TTC549 (cell line): ENCODE data around the gene SCTR.

ENCODE experiments used
- FAIRE-seq: peaks from 2 replicates; lab custom pipeline; 2012; peaks lifted over from hg19 to GRCh38; lab: Jason Lieb, UNC

Gene SCTR

DNA sequence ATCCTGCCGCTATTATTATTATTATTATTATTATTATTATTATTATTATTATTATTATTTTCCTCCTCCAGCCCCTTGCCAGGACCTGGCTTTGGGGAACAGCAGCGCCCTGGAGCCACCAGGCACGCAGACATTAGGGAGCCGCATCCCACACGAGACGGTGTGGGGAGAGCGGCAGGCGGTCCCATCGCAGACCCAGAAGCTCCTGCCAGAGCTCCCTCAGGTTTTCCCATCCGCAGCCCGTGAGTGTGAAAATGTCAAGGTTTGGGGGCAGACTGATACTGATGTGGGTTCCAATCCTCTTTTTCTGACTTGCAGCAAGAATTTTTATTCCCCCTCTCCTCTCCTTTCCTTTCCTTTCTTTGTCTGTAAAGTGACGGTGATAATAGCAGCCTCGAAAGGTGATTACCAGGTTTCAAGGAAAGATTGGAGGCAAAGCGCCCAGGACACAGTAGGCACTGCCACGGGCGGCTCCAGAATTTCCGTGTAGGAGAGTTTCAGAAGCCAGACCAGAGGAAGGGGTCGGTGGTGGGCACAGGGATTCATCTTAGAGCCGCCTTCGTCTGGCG, 816 bp downstream of the SCTR start:
- FAIRE-seq = no peak

DNA sequence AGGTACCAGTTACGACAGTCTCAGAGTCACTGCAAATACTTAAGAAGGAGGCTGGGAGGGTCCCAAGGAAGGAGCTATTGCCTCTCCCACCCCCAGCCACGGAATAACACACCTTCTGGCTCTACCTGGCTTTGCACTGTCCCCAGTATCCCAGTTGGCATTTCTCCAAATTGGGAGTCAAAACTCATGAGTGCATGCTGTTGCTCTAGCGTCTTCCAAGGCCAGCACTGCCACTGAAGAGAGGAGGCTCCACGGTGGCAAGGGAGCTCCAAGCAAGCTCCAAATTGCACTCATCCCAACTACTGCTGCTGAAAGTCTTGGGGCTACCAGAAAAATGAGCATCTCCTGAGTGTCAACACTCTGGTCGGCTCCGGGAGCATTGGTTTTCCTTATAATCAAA, 1.6 kb downstream of the SCTR start:
- no peak for FAIRE-seq

DNA sequence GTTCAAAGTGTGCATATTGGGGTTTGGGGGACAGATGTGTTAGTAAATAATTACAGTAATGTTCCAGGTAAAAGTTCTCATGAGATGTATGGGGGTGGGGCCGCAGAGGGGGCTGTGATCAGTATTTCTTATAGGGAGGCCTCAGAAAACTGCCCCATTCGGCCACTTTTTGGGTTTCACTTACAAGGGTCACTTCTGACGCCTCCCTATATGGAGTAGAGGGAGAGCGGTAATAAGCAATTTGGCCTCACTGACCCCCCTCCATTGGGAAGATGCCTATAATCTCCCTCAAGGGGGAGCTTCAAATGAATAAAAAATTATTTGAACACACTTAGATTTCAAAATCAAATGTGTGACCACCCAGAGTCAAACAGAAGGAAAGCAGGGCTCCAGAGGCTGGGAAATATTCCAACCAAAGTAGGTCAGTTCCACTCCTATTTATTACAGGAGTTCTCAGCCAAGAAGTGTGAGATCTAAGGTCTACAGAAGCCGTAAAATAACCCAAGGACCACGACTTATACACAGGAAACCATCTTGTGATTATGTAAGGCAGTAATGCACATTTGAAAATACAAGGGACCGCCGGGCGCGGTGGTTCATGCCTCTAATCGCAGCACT, 2.7 kb downstream of the SCTR start:
- no peak for FAIRE-seq

DNA sequence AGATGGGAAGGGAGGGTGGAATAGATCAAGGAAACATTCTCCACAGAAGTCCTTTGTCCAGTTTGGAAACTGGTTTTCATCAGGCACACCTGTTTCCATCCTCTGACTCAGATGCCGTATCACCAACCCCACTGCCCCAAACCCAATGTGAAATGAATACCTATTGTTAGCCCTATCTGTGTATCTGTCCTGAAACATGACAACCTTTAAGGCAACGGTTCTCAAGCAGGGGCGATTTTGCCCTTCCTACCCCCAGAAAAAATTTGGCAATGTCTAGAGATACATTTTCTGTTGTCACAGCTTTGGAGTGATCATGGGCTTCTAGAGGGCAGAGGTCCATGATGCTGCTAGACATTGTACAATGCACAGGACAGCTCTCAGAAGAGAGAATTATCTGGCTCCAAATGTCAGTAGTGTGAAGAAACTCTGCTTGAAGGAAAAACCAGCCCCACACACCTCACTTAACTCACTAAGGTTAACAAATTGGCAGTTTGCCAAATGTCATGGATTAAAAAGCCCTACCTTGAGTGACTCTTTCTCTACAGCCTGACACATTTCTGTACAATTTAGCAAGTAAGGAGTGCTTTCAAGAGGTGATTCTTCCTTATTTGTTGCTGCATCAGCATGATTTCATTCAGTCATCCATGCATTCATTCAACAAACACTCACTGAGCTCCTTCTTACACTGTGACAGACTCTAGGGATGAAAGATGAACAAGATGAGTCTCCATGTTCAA, 3.4 kb downstream of the SCTR start:
- no peak for FAIRE-seq

DNA sequence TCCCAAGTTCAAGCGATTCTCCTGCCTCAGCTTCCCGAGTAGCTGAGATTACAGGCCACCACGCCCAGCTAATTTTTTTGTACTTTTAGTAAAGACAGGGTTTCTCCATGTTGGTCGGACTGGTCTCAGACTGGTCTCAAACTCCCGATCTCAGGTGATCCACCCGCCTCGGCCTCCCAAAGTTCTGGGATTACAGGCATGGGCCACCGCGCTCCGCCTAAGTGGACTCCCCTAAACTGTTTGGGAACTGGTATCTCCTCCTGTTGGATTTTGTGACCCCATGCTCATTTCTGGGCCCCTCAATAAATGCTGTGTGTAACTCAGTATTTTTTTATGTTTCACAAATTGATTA, 5.2 kb downstream of the SCTR start:
- no peak for FAIRE-seq

DNA sequence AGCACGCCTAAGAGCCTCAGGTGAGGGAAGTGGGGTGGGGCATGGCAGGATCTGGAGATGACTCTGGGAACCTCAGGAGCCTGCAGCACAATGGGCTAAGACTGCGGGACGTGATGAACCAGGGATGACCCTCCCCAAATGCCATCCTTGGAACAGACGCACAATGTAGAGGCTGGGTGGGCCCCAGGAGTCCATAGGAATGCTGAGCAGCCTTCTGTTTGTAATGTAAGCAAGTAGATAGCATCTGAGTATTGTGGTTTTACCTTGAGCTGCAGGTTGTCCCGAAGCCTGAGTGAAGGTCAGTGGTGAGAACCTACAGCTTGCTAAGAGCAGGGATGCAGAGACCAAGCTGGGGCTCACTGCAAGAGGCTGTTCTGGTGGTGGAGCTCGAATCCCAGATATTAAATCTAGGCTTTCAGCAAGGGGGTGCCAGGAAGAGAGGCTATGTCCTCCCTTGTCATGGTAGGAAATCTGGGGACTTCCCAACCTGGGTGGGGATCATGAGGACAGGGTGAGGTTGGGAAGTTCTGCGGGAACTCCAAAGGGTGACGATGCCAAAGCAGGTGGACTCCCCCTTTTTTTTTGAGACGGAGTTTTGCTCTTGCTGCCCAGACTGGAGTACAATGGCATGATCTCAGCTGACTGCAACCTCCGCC, 5.8 kb downstream of the SCTR start:
- no peak for FAIRE-seq

DNA sequence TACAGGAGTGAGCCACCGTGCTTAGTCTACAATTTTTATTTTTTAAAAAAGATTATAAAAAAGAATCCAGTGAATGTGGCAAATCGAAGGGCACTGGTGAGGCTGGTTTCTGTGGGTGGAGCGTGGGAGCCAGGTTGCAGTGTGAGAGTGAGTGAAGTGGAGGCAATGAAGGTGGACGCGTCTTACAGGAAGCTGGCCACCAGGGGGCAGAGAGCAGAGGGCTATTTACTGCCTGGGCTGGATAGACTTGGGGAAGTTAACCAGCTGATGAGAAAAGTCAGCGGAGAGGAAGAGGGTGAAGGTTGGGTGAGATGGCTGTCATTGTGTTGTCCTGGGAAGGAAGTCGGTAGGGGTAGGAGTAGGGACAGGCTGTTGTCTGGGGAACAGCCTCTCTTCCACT, 6.8 kb downstream of the SCTR start:
- no peak for FAIRE-seq

DNA sequence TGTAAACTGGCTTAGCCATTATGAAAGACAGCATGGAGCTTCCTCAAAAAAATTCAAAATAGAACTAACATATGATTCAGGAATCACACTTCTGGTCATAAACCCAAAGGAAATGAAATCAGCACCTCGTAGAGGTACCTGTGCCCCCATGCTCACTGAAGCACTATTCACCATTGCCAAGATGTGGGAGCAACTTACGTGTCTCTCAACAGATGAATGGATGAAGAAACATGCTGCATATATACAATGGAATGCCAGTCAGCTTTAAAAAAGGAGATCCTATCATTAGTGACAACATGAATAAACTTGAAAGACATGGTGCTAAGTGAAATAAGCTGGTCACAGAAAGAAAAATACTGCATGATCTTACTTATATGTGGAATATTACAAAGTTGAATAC, 8.2 kb downstream of the SCTR start:
- no peak for FAIRE-seq

DNA sequence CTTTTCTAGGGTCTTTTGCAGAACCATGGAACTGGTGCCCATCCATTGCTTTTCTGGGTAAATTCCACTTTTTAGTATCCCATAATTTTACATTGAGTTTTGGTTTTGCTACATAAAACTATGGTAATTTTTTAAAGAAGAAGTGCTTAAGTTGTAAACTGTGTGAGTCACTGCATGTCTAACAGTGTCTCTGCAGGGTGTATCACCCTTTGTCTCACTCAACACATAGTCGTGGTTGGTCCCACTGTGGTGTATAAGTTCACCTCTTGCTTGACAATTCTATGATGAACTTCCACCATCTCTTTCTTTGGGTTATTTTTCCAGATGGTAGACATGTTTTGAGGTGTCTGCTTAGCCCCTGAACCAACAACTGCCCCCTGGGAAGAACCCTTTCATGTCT, 10.5 kb downstream of the SCTR start:
- FAIRE-seq = no peak

DNA sequence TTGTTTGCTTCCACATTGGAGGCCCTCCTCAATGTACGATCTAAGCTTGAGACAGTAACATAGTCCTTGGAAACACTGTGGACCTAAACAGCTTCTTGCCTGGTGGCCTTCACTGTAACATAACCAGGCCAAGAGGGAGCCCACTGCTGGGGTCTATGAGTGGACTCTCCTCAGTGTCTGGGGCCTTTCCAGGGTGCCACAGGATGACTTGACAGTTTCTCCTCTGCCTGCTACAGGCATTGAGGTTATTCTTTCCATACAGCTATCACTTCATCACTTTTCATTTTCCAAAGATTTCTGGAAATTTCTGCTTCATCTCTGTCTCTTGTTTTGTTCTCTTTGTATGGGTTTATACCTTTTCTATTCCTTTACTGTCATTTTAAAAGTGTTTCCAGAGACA, 11.3 kb downstream of the SCTR start:
- FAIRE-seq = no peak

DNA sequence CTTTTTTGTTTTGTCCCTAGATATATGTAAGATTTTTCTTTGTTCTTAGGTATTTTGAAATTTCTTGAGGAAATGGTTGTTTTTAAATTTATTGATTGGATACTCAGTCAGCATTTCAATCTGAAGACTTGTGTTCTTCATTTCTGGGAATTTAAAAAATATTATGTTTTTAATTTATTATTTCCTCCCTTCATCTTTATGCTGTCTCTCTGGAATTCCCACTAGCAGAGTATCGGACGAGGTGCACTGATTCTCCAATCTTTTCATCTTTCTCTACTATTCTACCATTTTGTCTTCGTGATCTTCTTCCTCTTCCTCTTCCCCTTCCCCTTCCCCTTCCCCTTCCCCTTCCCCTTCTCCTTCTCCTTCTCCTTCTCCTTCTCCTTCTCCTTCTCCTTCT, 12.3 kb downstream of the SCTR start:
- no peak for FAIRE-seq

DNA sequence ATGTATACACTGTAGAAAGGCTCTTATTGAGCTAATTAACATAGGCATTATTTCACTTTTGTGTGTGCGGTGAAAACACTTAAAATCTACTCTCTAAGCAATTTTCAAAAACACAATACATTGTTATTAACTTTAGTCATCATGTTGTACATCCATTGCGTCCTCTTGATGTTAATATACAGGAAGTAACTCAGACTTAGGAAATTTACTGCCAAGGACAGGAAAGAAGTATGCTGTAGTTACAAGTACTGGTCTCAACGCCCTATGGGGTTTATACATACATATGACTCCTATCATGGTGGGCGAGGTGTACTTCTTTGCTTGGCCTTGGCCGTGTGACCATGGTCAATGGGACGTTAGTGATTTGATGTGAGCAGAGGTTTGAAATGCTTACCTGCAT, 15.5 kb downstream of the SCTR start:
- no peak for FAIRE-seq

DNA sequence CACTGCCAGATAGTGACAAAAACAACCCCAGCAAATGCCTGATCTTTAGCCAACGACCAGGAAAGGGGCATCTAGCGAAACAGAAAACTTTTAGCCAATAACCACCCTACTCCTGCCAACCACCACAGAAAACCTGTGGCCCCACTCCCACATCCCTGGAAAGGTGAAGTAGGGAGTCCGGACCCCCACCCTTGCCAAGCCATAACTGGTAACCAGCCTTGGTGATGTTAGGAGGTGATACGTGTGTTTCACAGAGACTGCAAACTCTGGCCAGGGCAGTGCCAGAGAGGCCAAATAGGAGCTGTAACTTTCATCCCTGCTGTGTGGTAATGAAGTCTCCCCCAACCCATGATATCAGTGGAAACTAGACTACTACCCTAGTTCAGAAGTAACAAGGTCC, 27.6 kb downstream of the SCTR start:
- FAIRE-seq = no peak

DNA sequence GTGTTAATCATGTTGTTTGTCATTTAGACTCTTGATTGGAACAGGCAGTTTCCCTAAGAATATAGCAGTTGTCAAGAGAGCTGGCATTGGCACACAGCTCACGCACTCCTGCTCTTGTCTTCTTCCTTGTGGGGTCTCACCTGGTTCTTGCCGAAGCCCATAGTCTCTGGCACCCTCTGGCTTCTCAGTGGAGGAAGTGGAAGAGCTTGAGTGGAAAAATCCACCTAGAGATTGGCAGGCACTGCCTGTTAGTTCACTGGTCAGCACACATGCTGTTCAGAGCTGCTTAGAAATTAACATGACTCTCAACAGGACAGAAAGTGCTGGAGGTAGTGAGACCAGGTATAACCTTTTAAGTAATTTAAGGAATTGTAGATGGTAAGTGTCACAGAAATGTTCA, 28.3 kb downstream of the SCTR start:
- FAIRE-seq = no peak

DNA sequence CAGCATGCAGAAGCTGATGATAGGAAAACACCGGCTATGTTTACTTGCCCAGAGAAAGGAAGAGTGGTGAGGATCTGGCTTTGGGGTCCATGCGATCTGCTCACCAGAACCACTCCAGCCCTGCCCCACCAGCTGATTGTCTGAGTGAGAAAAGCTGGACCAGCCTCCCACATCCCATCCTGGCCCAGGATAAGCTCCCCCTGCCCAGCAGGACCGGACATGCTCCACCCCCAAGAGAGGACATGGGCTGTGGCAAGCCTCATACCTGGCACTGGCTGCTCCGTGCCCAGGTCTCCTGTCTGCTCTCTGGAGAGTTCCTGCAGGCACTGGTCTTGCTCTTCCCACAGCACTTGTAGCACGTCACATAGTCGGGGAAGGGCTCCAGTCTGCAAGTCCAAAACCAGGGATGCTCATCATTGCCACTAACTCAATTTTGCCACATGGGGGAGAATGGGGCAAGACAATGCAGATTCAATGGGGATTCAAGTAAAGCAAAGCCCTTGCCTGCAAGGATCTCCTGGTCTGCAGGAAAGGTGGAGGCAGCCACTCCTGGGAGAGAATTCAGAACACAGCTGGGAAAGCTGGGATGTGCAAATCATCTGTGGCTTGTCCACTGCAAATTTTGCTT, 30.0 kb downstream of the SCTR start:
- no peak for FAIRE-seq

DNA sequence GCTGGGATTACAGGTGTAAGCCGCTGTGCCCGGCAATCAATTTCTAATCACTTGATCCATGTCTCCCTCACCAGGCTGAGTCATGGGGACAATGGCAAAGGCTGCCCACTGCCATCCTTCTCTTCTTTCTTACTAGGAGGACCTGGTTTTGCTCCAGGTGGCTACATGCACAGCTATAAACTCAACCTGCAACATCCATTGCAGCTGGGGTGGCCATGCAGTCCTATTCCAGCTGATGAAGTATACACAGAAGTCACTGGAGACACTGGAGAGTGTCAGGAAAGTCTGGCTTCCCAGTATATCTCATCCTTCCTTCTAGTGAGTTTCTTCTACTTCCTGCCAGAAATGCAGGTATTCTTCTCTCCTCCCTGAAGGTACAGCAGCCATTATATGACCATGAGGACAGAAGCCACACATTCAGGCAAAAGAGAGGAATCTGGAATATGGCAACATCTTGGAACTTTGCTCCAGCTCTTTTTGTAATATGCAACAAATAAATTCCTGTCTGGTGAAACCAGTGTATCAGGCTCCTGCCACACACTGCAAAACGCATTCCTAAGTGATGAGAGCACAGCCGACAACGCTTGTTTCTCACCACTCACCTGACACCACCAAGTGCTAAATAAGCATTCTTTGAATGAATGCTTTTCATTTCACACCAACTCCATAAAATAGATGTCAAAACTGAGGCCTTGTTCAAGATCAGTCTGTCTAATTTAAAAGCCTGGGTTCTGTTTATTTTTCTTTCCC, 32.3 kb downstream of the SCTR start:
- no peak for FAIRE-seq

DNA sequence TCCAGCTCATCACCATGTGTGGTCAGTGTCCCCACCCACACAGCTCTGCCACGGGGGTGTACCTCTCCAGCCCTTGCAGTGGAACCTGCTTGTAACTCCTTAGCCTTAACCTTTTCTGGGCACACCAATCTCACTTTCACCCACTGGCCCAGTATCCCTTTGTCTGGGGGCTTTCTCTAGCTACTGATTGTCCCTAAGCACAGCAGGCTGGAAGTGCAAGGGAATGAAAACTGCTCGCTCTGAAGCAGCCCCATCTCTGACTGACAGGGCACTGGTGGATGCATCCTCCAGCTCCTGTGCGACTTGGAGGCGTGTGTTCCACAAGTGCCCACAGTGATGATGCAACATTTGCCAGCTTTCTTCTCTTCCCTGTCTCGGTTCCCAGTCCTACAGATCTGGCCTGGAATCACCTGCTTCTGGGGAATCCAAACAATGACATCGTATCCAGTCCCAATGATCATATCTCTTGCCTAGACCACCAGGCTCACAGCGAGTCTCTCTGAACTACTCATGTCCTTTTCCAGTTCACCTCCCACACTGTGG, 33.6 kb downstream of the SCTR start:
- FAIRE-seq = no peak

DNA sequence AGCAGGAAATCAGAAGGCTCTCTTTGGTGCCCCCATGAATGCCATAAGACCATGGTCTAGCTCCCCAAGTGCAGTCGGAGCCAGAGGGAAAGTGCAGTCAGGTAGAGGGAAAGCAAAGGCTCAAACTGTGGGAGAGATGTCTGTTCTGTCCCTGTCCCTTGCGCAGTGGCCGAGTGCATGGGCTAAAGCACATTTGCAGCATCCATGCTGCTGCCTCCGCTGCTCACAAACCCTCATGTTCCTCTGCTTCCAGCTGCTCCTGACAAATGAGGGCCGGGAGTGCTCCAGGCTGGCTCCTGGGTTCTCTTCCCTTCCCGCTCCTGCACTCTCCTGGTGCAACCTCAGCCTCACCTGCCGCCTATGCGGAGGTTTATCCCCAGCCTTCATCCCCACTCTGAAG, 34.2 kb downstream of the SCTR start:
- no peak for FAIRE-seq

DNA sequence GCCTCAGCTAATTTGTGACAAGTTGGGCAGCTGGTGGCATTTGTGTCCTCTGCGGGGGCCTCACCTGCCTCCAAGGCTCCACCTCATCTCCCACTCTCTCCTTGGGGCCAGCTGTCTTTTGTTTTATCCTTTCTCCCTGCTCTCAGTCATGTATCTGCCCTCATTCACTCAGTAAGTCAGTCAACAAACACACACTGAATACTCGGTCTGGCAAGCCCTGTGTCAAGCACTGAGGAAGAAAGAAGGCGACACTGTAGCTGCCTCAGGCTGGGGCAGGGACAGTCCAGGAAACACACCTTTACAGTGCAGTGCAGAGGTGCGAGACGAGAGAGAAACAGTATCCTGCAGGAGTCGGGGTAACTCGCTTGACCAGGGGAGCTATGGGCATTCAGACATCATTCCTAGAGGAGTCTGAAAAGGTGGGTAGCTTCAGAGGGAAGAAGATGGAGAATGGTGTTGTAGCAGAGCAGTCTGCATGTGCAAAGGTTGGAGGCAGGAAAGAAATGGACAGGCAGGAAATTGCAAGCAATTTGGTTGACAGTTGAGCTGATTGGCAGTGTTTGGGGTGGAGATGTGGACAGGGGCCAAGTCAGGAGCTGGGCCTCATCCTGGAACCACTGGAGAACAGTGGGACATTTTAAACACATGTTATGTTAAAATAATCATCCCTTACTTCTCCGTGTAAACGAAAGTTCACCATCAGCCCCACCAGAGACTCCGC, 34.9 kb downstream of the SCTR start:
- FAIRE-seq = no peak

DNA sequence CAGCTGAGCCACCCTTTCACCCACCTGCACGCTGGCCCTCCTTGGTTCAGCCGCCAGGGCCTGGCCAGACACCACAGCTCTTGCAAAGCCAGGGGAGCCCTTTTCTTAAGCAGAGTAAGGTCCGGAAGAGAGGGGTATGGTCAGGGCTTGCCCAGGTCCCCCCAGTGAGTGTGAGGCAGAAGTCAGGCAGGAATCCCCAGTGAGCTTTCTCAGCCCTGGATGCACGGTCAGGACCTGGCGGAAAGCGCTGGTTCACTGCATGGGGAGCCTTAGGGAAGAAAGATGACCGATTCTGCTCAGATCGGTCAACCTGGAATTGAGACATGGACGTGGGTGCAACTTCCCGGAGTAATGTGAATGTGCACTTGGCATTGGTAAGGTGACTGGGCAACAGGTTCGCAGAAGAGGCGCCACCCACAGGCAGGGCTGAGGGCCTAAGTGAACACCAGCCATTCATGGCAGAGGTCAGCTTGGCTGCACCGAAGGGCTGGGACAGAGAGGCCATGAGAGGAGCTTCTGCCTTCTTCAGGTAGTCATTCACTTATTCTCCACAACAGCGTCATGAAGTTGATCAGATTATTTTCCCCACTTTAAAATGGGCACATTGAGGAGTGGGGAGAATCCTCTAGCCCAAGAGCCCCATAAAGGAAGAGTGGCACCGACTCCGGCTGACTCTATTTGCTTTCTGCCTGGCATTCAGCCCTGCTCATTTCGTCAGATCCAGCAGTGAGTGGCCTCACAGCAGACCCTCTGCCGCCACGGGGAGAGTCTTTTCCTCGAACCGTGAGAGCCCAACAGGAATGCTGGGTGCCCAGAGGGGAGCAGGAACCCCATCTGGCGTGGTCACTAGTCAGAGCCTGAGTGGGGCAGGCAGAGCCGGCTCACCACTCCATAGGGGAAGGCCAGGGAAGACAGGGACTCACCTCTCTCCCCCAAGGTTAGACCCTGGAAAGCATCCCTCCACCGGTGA, 35.8 kb downstream of the SCTR start:
- no peak for FAIRE-seq
